Neural cell (in vitro differentiated cells): ENCODE data around the gene NRF1. TPM values are rescaled to one million over a fixed set of nuclear protein-coding genes. Genes with fewer than 3 reads are reported as not detected.

Source experiments
- H2AFZ ChIP-seq: fragments of 200-600, 300-800 bp; sonication (generic), shearing (Covaris generic); 2 replicates; pipeline ENCODE4 v1.6.0; 2014; ENCODE audit warnings: low read depth, mild to moderate bottlenecking, antibody characterized with exemption, low read length, moderate library complexity
- H3F3A ChIP-seq: fragments of 200-600 bp; shearing (Covaris generic); 2 replicates; pipeline ENCODE4 v1.6.1; 2016; ENCODE audit warnings: mild to moderate bottlenecking, moderate library complexity, mixed read lengths, antibody characterized with exemption, low read length; ENCODE audit not compliant: insufficient read depth, poor library complexity, severe bottlenecking
- H3K27ac ChIP-seq: fragments of 200-600, 300-800 bp; sonication (generic), shearing (Covaris generic); 2 replicates; pipeline ENCODE4 v1.5.1; 2014; ENCODE audit warnings: mild to moderate bottlenecking, low read length, moderate library complexity
- H3K27me3 ChIP-seq: fragments of 300-800, 200-600 bp; sonication (generic), shearing (Covaris generic); 2 replicates; pipeline ENCODE4 v1.6.0; 2014; ENCODE audit warnings: mild to moderate bottlenecking, low read depth, low read length, moderate library complexity; ENCODE audit not compliant: insufficient read depth
- H3K36me3 ChIP-seq: fragments of 300-800, 200-600 bp; sonication (generic), shearing (Covaris generic); 2 replicates; pipeline ENCODE4 v1.5.1; 2014; ENCODE audit warnings: mild to moderate bottlenecking, antibody characterized with exemption, low read length, moderate library complexity; ENCODE audit not compliant: insufficient read depth
- H3K4me2 ChIP-seq: fragments of 300-800, 200-600 bp; sonication (generic), shearing (Covaris generic); 2 replicates; pipeline ENCODE4 v1.6.0; 2014; ENCODE audit warnings: mild to moderate bottlenecking, low read length
- H3K4me3 ChIP-seq: fragments of 300-800, 200-600 bp; sonication (generic), shearing (Covaris generic); 2 replicates; pipeline ENCODE4 v1.5.1; 2014; ENCODE audit warnings: mild to moderate bottlenecking, low read length, moderate library complexity
- H3K79me2 ChIP-seq: fragments of 200-600 bp; shearing (Covaris generic); replicated peaks from 2 replicates; pipeline ENCODE4 v1.6.0; 2014; ENCODE audit warnings: mild to moderate bottlenecking, low read length, moderate library complexity; ENCODE audit not compliant: insufficient read depth
- H3K9ac ChIP-seq: fragments of 300-800, 200-600 bp; sonication (generic), shearing (Covaris generic); 2 replicates; pipeline ENCODE4 v1.6.1; 2016; ENCODE audit warnings: mild to moderate bottlenecking, low read length, mixed read lengths
- H3K9me2 ChIP-seq: fragments of 200-600 bp; shearing (Covaris generic); 2 replicates; pipeline ENCODE4 v1.6.1; 2016; ENCODE audit warnings: mild to moderate bottlenecking, low read length, mixed read lengths; ENCODE audit not compliant: insufficient read depth
- H3K9me3 ChIP-seq: fragments of 200-600, 300-800 bp; sonication (generic), shearing (Covaris generic); 2 replicates; pipeline ENCODE4 v1.6.1; 2016; ENCODE audit warnings: mild to moderate bottlenecking, mixed run types, low read length, moderate library complexity, mixed read lengths
- H4K20me1 ChIP-seq: fragments of 200-600 bp; shearing (Covaris generic); 2 replicates; pipeline ENCODE4 v1.6.1; 2016; ENCODE audit warnings: mild to moderate bottlenecking, mixed run types; ENCODE audit not compliant: insufficient read depth
- CTCF ChIP-seq: fragments of 450-650 bp; IDR thresholded peaks from 2 replicates; pipeline ENCODE4 v1.5.1; 2014; ENCODE audit warnings: antibody characterized with exemption, mild to moderate bottlenecking, moderate library complexity; ENCODE audit not compliant: poor library complexity, severe bottlenecking
- EP300 ChIP-seq: fragments of 450-650 bp; conservative IDR thresholded peaks from 2 replicates; pipeline ENCODE4 v1.6.1; 2014; ENCODE audit warnings: antibody characterized with exemption, mild to moderate bottlenecking, moderate library complexity; ENCODE audit not compliant: poor library complexity, severe bottlenecking
- EZH2 ChIP-seq: fragments of 200-600, 300-800 bp; shearing (Covaris generic), sonication (generic); IDR thresholded peaks from 2 replicates; pipeline ENCODE4 v1.6.1; 2014; ENCODE audit warnings: antibody characterized with exemption, low read length, borderline replicate concordance, mild to moderate bottlenecking; ENCODE audit not compliant: insufficient read depth, poor library complexity, severe bottlenecking
- MXI1 ChIP-seq: fragments of 450-650 bp; conservative IDR thresholded peaks from 2 replicates; pipeline ENCODE4 v1.6.1; 2014; ENCODE audit warnings: antibody characterized with exemption, mild to moderate bottlenecking; ENCODE audit not compliant: poor library complexity, severe bottlenecking
- POLR2AphosphoS5 ChIP-seq: IDR thresholded peaks from 2 replicates; pipeline ENCODE4 v1.6.1; 2012
- RAD21 ChIP-seq: fragments of 450-650 bp; conservative IDR thresholded peaks from 2 replicates; pipeline ENCODE4 v1.6.1; 2014; ENCODE audit warnings: antibody characterized with exemption, mild to moderate bottlenecking, moderate library complexity
- REST ChIP-seq: IDR thresholded peaks from 2 replicates; pipeline ENCODE4 v1.6.1; 2012; ENCODE audit warnings: borderline replicate concordance
- SMC3 ChIP-seq: fragments of 450-650 bp; conservative IDR thresholded peaks from 2 replicates; pipeline ENCODE4 v1.6.1; 2014; ENCODE audit warnings: antibody characterized with exemption, mild to moderate bottlenecking, moderate library complexity; ENCODE audit not compliant: poor library complexity
- TAF1 ChIP-seq: IDR thresholded peaks from 2 replicates; pipeline ENCODE4 v1.6.1; 2012; ENCODE audit warnings: low read depth
- polyA plus RNA-seq: library from polyadenylated mRNA; depleted of rRNA; stranded (reverse); fragments of >200 nt; gene quantifications from 2 replicates; pipeline ENCODE4 v1.2.3, GENCODE V29; 2014

NRF1 gene
- polyA plus RNA-seq, 1 donor from 2014 or later = 13.2 TPM

GRCh38 chr7:129767120-129768015 lies 155.8 kb downstream of the NRF1 start:
- Histone ChIP-seq H3K4me3 (no peak overlapping the region), H3K27me3 (no peaks in the 10 kb centered on the region), H2AFZ (no peak overlapping the region), H3K4me2 (no peak overlapping the region), H3K9me2 (no peaks in the 10 kb centered on the region), H3K27ac (no peak overlapping the region), H3F3A (no peaks in the 10 kb centered on the region), H3K9ac (no peak overlapping the region), H3K79me2 (no peaks in the 10 kb centered on the region), H4K20me1 (no peaks in the 10 kb centered on the region), H3K9me3 (no peaks in the 10 kb centered on the region), H3K36me3 (no peaks in the 10 kb centered on the region)
- TF ChIP-seq SMC3 (no peak), POLR2AphosphoS5 (no peak), REST (no peak), TAF1 (no peak), EP300 (no peak), MXI1 (no peak), EZH2 (no peak), RAD21 (no peak), CTCF (no peak)

GRCh38 chr7:129768614-129769399 lies 157.3 kb downstream of the NRF1 start:
- H3K9me2 ChIP-seq = no peaks in the 10 kb centered on the region
- TF ChIP-seq EP300 (no peak), EZH2 (no peak), REST (no peak), TAF1 (no peak), RAD21 (no peak), POLR2AphosphoS5 (no peak), MXI1 (no peak)
- no peaks in the 10 kb centered on the region for H3K79me2 ChIP-seq
- H3K27me3 ChIP-seq = no peaks in the 10 kb centered on the region
- no peaks in the 10 kb centered on the region for H4K20me1 ChIP-seq
- no peaks in the 10 kb centered on the region for H3F3A ChIP-seq
- no peak overlapping the region for H3K9ac ChIP-seq
- H3K27ac ChIP-seq = no peak overlapping the region
- no peaks in the 10 kb centered on the region for H3K36me3 ChIP-seq
- H3K4me2 ChIP-seq = no peak overlapping the region
- H3K4me3 ChIP-seq = no peak overlapping the region
- no peak overlapping the region for H2AFZ ChIP-seq
- H3K9me3 ChIP-seq = no peaks in the 10 kb centered on the region
